CD4-positive, alpha-beta T cell (primary cell): ENCODE results near the gene PTPRF. TPM values are rescaled to one million over a fixed set of nuclear protein-coding genes. Genes with fewer than 3 reads are reported as not detected.

Source experiments
- ATAC-seq: fragments of 200-7000 bp; cut with Tn5 transposase; one replicate; pipeline ENCODE4 v1.10.0; 2022; ENCODE audit warnings: mild to moderate bottlenecking; ENCODE audit not compliant: poor library complexity
- CTCF ChIA-PET: fragments of 350-600 bp; sonication (Branson Sonifier 250); formaldehyde crosslinking; loops from one replicate; lab custom pipeline; 2021; ENCODE audit warnings: antibody characterized with exemption, inconsistent platforms; lab: Charles Lee
- POLR2A ChIA-PET: fragments of 350-600 bp; sonication (Branson Sonifier 250); formaldehyde crosslinking; loops from one replicate; lab custom pipeline; 2021; ENCODE audit warnings: antibody characterized with exemption, inconsistent platforms; lab: Charles Lee
- DNase-seq, 14 experiments: peaks; one replicate each; pipeline ENCODE4 v3.0.0-alpha.2; 2013 to 2020; ENCODE audit warnings: mixed read lengths in 2 of 14
- H3K27ac ChIP-seq, 2 donors: one replicate each; pipeline versions ENCODE4 v1.5.1 to v1.7.0; 2013; ENCODE audit warnings: low read length in 2 of 2, low read depth in 1 of 2, mild to moderate bottlenecking in 1 of 2
- H3K27me3 ChIP-seq, 2 experiments: 1 replicate in 1 of 2; 2 replicates in 1 of 2; pipeline versions ENCODE4 v1.6.1 to v1.7.0; 2013; ENCODE audit warnings: low read length in 2 of 2, control low read depth in 1 of 2, mild to moderate bottlenecking in 1 of 2, moderate library complexity in 1 of 2; ENCODE audit not compliant: insufficient read depth in 2 of 2, control insufficient read depth in 1 of 2
- H3K36me3 ChIP-seq: one replicate; pipeline ENCODE4 v1.6.1; 2013; ENCODE audit warnings: low read length, control low read depth; ENCODE audit not compliant: insufficient read depth
- H3K4me1 ChIP-seq: one replicate; pipeline ENCODE4 v1.6.1; 2013; ENCODE audit warnings: low read length, control low read depth; ENCODE audit not compliant: insufficient read depth
- H3K4me3 ChIP-seq: one replicate; pipeline ENCODE4 v1.5.1; 2013; ENCODE audit warnings: mild to moderate bottlenecking, low read length, moderate library complexity
- H3K9me3 ChIP-seq, 2 experiments: 1 replicate in 1 of 2; 2 replicates in 1 of 2; pipeline versions ENCODE4 v1.6.1 to v1.7.0; 2013; ENCODE audit warnings: low read length in 2 of 2, mild to moderate bottlenecking in 2 of 2, control low read depth in 1 of 2, moderate library complexity in 1 of 2; ENCODE audit not compliant: control insufficient read depth in 1 of 2, insufficient read depth in 1 of 2
- H3K27ac Mint-ChIP-seq: one replicate; pipeline ENCODE4 v1.8.0; 2020; ENCODE audit warnings: mixed read lengths
- H3K27me3 Mint-ChIP-seq: one replicate; pipeline ENCODE4 v1.8.0; 2021; ENCODE audit warnings: mixed read lengths
- H3K36me3 Mint-ChIP-seq: one replicate; pipeline ENCODE4 v1.8.0; 2021; ENCODE audit warnings: low read depth, mixed read lengths
- H3K4me1 Mint-ChIP-seq: one replicate; pipeline ENCODE4 v1.8.0; 2021; ENCODE audit warnings: low read depth, mixed read lengths
- H3K4me3 Mint-ChIP-seq: one replicate; pipeline ENCODE4 v1.8.0; 2020; ENCODE audit warnings: mild to moderate bottlenecking, mixed read lengths
- H3K9me3 Mint-ChIP-seq: one replicate; pipeline ENCODE4 v1.8.0; 2020; ENCODE audit warnings: mixed read lengths
- CTCF ChIP-seq: fragments of 200-600 bp; IDR thresholded peaks from one replicate; pipeline ENCODE4 v1.8.0; 2022; ENCODE audit warnings: antibody characterized with exemption, mild to moderate bottlenecking
- intact Hi-C, 2 experiments: fragments of 100-400 bp; cut with DNase I in 1 of 2; cut with micrococcal nuclease in 1 of 2; formaldehyde crosslinking; loops; one replicate each; pipeline versions ENCODE4 v1.15.1 to v1.9.0; 2023 to 2025; cut with DNase I, micrococcal nuclease
- total RNA-seq, 174 experiments: library from RNA in 2 of 174; stranded (reverse) in 2 of 174; gene quantifications; one replicate each; pipeline ENCODE4 v1.2.3 and lab custom pipeline; 2021 to 2026

Gene PTPRF
- total RNA-seq, 2 experiments from 2014 or later: 0.14 TPM

DNA sequence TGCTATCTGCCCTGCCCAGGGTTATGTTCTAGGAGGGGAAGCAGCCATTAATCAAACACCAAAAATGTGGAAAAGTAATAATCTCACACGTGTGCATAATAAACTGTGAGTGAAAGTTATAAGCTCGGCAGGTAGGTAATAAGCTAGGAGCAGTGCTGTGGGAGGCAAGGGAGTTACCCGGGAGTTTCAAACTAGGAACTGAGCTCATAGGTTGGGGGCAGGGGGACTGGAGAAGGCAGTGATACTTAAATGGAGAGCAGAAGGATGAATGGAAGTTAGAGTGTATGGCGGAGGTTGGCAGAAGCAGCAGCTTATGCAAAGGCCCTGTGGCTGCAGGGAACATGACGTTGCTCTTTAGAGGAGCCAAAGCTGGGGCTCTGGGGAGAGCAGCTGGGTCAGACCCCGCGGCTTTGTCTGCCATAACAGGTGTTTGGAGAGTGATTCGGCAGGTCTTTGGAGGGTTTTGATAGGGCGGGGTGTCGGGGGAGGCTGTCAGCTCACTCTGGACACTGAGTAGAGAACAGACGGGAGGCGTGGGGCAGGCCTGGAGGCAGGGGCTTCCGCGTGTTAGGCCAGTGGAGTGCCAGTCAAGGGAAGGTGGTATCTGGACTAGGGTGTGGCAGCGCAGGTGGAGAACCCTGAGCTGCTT, 20.0 kb downstream of the PTPRF start:
- CTCF ChIA-PET: no interaction called here

GRCh38 chr1:43551396-43551888, 20.8 kb downstream of the PTPRF start:
- Mint-ChIP-seq H3K4me3 (no peak overlapping the region), H3K27ac (no peak overlapping the region)
- POLR2A ChIA-PET: no interaction called here

More for the DNA sequence above, 20.0 kb downstream of the PTPRF start:
- Histone ChIP-seq H3K27ac (no peak overlapping the region), H3K9me3 (no peaks in the 10 kb centered on the region), H3K36me3 (no peaks in the 10 kb centered on the region), H3K27me3 (peaks cover 0 to 3% of the 10 kb centered on the region in 2 experiments), H3K4me1 (peaks cover 7% of the 10 kb centered on the region), H3K4me3 (peak overlapping the region; percentile 16)
- intact Hi-C loops: no loop called here
- H3K9me3 Mint-ChIP-seq: no peaks in the 10 kb centered on the region
- H3K27me3 Mint-ChIP-seq: peaks cover 18% of the 10 kb centered on the region
- H3K36me3 Mint-ChIP-seq: no peaks in the 10 kb centered on the region
- H3K27ac Mint-ChIP-seq: no peak overlapping the region
- no peak for TF ChIP-seq CTCF
- POLR2A ChIA-PET: no interaction called here
- DNase-seq (no peak), ATAC-seq (no peak)
- peaks cover 11% of the 10 kb centered on the region for H3K4me1 Mint-ChIP-seq
- peak overlapping the region; percentile 23 for H3K4me3 Mint-ChIP-seq

DNA sequence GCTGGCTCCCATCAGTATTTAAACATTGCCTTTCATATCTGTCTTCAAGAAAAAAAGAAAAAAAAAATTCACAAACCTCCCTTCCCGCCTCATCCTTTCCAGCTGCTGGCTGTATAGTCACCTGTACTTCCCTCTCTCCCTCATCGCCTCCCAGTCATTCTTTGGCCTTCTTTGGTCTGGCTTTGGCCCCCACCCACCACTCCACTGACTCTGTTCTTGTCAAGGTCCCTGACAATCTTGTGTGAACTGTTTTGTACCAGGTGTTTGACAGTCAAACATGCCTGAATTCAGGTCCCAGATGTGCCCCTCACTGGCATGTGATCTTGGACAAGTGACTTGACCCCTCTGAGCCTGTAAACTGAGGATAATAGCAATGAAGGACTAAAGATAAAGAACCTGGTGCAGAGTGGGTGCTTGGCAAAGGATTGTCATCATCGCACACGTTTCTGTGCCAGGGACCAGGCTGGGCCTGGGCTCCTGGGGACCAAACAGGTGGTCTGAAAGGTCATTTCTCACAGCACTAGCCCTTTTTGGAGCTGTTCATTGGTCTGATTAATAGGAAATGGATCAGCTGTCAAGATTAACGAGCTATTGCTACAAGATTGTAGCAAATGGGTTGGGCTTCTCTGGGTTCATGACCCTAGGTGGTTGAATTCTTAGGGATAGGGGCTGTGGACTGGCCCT, 21.5 kb downstream of the PTPRF start:
- Histone ChIP-seq H3K27ac (no peak overlapping the region), H3K9me3 (no peaks in the 10 kb centered on the region), H3K4me3 (no peak overlapping the region), H3K27me3 (peaks cover 0 to 3% of the 10 kb centered on the region in 2 experiments), H3K4me1 (peaks cover 7% of the 10 kb centered on the region), H3K36me3 (no peaks in the 10 kb centered on the region)
- H3K4me1 Mint-ChIP-seq: peaks cover 11% of the 10 kb centered on the region
- POLR2A ChIA-PET: no interaction called here
- CTCF ChIA-PET: no interaction called here
- H3K27me3 Mint-ChIP-seq: peaks cover 11% of the 10 kb centered on the region
- no peak overlapping the region for H3K27ac Mint-ChIP-seq
- TF ChIP-seq CTCF: no peak
- intact Hi-C loops: no loop called here
- no peaks in the 10 kb centered on the region for H3K9me3 Mint-ChIP-seq
- H3K36me3 Mint-ChIP-seq: no peaks in the 10 kb centered on the region
- DNase-seq: no peak
- ATAC-seq: no peak
- H3K4me3 Mint-ChIP-seq: no peak overlapping the region

More at GRCh38 chr1:43551396-43551888, 20.8 kb downstream of the PTPRF start:
- Histone ChIP-seq H3K9me3 (no peaks in the 10 kb centered on the region), H3K36me3 (no peaks in the 10 kb centered on the region), H3K27ac (no peak overlapping the region), H3K4me3 (no peak overlapping the region), H3K4me1 (peaks cover 7% of the 10 kb centered on the region), H3K27me3 (peaks cover 0 to 3% of the 10 kb centered on the region in 2 experiments)
- no peak for DNase-seq
- Mint-ChIP-seq H3K9me3 (no peaks in the 10 kb centered on the region), H3K4me1 (peaks cover 11% of the 10 kb centered on the region), H3K36me3 (no peaks in the 10 kb centered on the region), H3K27me3 (peaks cover 16% of the 10 kb centered on the region)
- CTCF ChIA-PET: no interaction called here
- no peak for ATAC-seq
- intact Hi-C loops: no loop called here
- TF ChIP-seq CTCF: no peak
